Cardiac septum (tissue), 1 donor: ENCODE data around the gene FGFR1OP2. TPM values are rescaled to one million over a fixed set of nuclear protein-coding genes. Genes with fewer than 3 reads are reported as not detected.
"Not testable (repeated sequence)": the region's sequence is repeated elsewhere in the genome, so short reads cannot be mapped to it uniquely, and the experiment has no call there.

ENCODE experiments used
- DNase-seq: peaks from one replicate; pipeline ENCODE4 v3.0.0-alpha.2; 2020; ENCODE audit warnings: low spot score
- intact Hi-C: fragments of 100-400 bp; cut with DNase I; formaldehyde crosslinking; loops from one replicate; pipeline ENCODE4 v1.14.0; 2022
- long read RNA-seq: library from polyadenylated mRNA; unstranded; transcript quantifications from one replicate; pipeline ENCODE4 v2.0.0, GENCODE V29; 2021
- total RNA-seq: library from RNA; stranded (reverse); fragmentation: NEBNext Ultra II Directional; extraction: Animal tissue kit (Norgen Biotek cat#: 25700); gene quantifications from one replicate; pipeline ENCODE4 v1.2.1, GENCODE V29; 2021
- donor health status: DM: no; HTN: no; CAD: no.

The FGFR1OP2 gene
- total RNA-seq, result 37.4 TPM
- long read RNA-seq, transcript FGFR1OP2-202 (6 exons, 2,790 nt), result minor isoform, 17 of 60 reads
- long read RNA-seq, transcript FGFR1OP2-206 (5 exons, 956 nt), result minor isoform, 9 of 60 reads
- long read RNA-seq, transcript FGFR1OP2-201 (7 exons, 2,924 nt), result major isoform, 30 of 60 reads
- long read RNA-seq, partial matches to known transcripts, result 0 of 60 reads
- long read RNA-seq, other reads (novel, unspliced or antisense), result 3 of 60 reads

- intact Hi-C loops, result loop anchor here (2.0 kb wide), 2 partner anchors 77 to 307 kb away; partner anchors contain the start of genes STK38L and TM7SF3
- DNase-seq, result peak; percentile 99
Observed at GRCh38 chr12:26937863-26938700, at the start of gene FGFR1OP2, which contains the start of gene INTS13. Gene FGFR1OP2, plus strand, starts transcription at chr12:26938470. Its CDS starts 15,689 bp downstream, at chr12:26954159. Gene INTS13, minus strand, starts transcription at chr12:26937981. Its CDS starts 1,178 bp downstream, at chr12:26936803.

DNA sequence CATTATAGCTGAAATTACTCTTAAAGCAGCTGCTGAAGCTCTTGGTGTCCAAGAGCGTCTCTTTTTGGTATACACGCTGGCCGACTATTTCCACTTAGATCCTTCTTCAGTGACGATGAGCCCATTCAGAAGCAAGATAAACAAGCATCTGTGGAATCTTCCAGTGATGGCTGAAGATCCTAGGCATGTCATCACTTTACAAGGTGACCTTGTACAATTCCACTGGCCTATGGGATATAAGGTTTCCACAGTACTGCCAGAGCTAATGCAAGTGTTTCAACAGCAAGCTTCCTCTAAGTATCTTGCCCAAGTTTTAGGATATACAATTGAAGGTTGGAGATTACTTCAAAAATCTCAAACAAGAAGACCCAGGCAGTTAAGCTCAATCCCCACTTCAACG lies 47.5 kb upstream of the FGFR1OP2 start:
- DNase-seq, result no peak
- intact Hi-C loops, result no loop called here

DNA sequence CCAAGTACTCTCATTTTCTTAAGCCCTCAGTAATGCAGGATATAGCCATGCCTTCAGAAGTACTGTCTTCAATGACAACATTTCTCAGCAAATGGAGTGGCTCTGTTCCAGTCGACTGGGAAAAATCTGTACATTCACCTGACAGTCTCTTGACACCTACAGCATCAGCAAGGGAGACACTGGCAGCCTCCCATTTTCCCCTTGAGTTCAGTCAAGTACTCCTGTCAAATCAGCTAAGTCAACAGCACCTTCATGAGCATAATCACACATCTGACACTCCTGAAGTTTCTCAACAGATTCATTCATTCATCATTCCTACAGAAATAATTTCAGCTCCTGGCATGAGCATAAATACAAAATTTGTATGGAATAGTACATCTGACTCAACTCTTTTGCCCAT lies 46.6 kb upstream of the FGFR1OP2 start:
- no peak for DNase-seq
- intact Hi-C loops, result no loop called here

DNA sequence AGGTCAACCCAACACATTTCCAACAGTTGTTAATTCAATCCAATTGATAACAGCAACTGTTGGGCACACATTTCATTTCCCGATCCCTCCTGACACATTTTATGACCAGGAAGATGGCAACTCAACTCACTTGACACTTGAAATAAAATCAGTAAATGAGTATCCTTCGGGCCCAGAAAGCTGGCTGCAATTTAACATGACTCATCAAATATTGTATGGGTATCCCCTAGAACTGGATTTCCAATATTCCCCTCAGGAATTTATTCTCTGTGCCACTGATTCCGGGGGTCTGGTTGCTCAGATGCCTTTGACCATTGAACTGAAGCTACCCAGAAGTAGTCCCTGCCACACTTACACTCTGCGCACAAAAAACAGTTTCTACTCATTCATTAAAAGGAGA lies 42.6 kb upstream of the FGFR1OP2 start:
- intact Hi-C loops, result no loop called here
- DNase-seq, result no peak

- intact Hi-C loops, result no loop called here
- no peak for DNase-seq
Observed at GRCh38 chr12:26896913-26897312, 41.4 kb upstream of the FGFR1OP2 start.

DNA sequence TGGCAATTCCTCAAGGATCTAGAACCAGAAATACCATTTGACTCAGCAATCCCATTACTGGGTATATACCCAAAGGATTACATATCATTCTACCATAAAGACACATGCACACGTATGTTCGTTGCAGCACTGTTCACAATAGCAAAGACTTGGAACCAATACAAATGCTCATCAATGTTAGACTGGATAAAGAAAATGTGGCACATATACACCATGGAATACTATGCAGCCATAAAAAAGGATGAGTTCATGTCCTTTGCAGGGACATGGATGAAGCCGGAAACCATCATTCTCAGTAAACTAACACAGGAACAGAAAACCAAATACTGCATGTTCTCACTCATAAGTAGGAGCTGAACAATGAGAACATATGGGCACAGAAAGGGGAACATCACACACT lies 34.9 kb upstream of the FGFR1OP2 start:
- intact Hi-C loops, DNase-seq: not testable (repeated sequence)

GRCh38 chr12:26906024-26906423 lies 32.2 kb upstream of the FGFR1OP2 start:
- DNase-seq, result no peak
- intact Hi-C loops, result no loop called here

DNA sequence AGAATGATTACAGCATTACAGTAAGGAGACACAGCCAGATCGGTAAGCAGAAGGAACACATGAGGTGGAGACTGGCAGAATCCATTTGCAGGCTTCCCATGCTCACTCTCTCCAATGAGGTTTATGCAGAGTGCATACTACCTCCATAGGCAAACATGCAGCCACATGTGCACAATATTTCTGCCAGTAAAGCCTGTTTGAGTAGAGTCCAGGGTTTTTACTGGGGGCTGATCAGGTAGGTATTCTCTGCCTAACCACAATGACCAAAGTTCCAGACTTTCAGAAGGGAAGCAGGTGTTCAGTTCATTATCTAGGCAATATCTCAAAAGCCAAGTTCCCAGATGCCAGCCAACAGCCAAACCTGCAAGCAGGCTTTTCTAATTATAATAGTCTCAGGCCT lies 31.6 kb upstream of the FGFR1OP2 start:
- no peak for DNase-seq
- intact Hi-C loops, result no loop called here

GRCh38 chr12:26918321-26919215 lies 19.7 kb upstream of the FGFR1OP2 start:
- intact Hi-C loops, result no loop called here
- no peak for DNase-seq

DNA sequence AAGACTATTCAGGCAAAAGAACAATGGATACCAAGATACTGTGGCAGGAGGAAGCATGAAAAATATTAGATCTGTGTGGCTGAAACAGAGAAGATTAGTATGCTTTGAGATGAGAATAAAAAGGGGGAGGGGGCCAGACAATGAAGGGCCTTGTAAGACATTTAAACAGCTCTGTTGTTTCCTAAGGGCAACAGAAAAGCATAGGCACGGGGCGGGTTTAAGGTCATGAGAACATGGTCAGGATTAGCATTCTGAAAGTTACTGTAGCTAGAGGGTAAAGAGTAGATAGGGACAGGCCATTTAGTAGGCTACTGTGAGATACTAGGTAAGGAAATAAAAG lies 19.1 kb upstream of the FGFR1OP2 start:
- DNase-seq, result no peak
- intact Hi-C loops, result no loop called here

DNA sequence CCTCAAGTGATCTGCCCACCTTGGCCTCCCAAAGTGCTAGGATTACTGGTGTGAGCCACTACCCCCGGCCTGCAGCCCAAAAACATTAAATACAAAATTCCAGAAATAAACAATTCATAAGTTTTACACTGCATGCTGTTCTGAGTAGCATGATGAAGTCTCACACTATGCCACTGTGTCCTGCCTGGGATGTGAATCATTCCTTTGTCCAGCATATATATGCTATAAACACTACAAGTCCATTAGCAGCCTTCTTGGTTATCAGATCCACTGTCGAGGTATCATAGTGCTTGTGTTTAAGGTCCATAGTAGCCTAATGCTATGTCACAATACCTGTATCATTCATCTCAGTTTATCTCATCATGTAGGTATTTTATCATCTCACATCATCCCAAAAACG lies 16.4 kb upstream of the FGFR1OP2 start:
- no peak for DNase-seq
- intact Hi-C loops, result no loop called here

DNA sequence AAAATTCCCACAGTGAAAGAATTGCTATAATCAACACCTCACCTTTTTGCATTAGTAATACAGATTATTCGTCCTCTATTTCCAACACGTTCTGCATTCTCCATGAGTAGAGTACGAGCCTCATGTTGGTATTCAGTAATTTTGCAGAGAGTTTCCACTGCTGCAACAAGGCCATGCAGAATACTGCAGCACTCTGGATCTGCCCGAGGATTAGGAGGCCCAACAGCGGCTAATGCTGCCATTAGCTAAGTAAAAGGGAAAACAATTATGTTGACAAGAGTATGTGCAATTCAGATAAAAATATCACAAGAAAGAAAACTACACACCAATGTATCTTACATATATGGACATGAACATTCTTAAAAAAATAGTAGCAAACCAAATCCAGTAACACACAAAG lies 9.6 kb upstream of the FGFR1OP2 start:
- intact Hi-C loops, result no loop called here
- no peak for DNase-seq

DNA sequence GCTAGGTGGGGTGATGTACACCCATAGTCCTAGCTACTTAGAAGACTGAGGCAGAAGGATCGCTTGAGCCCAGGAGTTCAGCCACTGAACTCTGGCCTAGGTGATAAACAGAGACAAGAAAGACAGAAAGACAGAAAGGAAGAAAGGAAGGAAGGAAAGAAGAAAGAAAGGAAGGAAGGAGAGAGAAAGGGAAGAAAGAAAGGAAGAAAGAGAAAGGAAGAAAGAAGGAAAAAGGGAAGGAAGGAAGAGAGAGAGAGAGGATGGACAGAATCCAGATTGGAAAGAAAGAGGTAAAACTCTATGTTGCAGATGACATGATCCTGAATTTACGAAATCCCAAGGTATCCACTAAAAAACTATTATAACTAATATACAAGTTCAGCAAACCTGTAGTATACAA lies 8.7 kb upstream of the FGFR1OP2 start:
- intact Hi-C loops, result no loop called here
- no peak for DNase-seq

GRCh38 chr12:26935636-26936378 lies 2.5 kb upstream of the FGFR1OP2 start:
- DNase-seq, result no peak
- intact Hi-C loops, result no loop called here

DNA sequence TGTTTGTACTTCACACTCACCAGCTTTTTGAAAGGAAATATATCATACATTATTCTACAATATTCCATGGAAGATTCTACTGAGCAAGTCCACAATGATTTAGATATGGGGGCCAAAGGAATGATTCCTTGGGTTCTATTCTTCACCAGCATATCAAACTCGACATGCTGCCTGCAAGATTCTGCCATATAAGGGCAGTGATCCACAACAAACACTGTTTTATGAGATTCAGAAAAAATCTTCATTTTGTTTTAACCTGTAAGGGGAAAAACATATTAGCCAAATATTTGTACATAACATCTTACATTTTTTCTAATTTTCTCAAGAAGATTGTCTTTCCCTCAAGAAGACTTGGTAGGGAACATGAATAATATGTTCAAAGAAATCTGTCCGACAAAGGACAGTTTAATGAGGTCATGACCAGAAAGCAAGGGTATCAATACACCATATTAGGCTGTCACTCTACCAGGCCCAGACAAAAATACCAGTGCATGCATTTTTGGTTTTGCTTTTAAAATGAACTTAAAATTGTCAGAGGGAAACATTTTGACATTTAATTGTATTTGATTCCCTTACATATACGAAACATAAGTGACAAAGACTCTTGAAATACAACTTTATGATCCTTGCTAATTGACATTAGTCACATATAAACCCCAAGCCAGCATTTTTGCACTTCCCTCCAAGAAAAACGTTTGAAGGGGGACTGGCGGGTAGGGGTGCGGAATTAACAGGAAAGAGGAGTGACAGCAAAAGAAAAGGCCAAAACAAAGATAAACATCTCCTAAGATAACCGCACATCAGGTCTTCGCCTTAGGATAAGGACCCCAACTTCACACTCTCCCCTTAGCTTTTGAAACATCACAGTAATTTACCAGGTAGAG lies 1.5 kb upstream of the FGFR1OP2 start:
- DNase-seq, result no peak
- intact Hi-C loops, result no loop called here

DNA sequence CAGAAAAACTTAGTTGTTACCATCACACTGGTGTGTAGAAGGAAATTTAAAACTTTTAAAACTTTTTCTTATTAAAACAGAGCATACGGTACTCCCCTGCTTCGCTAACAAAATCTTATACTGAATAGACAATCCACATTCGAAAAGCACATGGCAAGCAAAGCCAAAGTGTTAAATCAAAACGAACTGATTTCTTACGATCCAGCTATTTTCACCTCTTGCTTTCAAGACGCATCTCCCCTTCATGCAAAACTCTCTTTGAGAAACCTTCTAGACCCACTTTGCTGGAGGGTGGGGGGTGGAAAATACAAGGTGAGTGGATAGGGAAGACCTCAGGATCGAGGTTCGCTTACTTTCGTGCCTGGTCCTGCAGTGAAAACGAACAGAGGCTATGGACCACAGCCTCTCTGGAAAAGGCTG lies 817 bp upstream of the FGFR1OP2 start:
- DNase-seq, result no peak
- intact Hi-C loops, result no loop called here

DNA sequence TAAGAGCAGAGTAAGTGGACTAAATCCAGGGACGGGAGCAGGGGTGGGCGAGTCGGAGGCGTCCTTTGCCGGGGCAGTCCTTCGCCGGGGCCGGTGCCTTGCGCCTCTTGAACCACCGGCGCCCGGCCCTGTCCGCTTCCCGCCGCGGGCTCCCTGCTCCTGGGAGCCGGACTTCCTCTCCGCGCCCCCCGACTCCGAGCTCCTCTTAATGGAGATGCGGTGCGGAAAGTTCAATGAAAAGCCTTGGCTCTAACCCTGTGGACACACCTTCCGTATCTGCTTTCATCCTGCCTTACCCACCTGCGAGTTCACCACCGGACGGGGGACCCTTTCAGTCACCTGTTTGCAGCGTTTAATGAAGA lies 412 bp downstream of the FGFR1OP2 start:
- intact Hi-C loops, result loop anchor here (2.0 kb wide), 2 partner anchors 76 to 306 kb away; partner anchors contain the start of genes STK38L and TM7SF3
- no peak for DNase-seq

- DNase-seq, result no peak
- intact Hi-C loops, result loop anchor here (2.0 kb wide), 2 partner anchors 75 to 305 kb away; partner anchors contain the start of genes STK38L and TM7SF3
Observed at GRCh38 chr12:26939192-26939832, 1.0 kb downstream of the FGFR1OP2 start.
